Keratinocyte (primary cell): ENCODE data around the gene VIT. TPM values are rescaled to one million over a fixed set of nuclear protein-coding genes. Genes with fewer than 3 reads are reported as not detected.

ENCODE experiments used
- DNase-seq: peaks from one replicate; pipeline ENCODE4 v3.0.0-alpha.2; 2011; ENCODE audit warnings: low read depth, missing footprints, low spot score
- FAIRE-seq: peaks from 2 replicates; lab custom pipeline; 2011; peaks lifted over from hg19 to GRCh38; lab: Jason Lieb, UNC
- H2AFZ ChIP-seq: 2 replicates; pipeline ENCODE4 v1.6.0; 2012; ENCODE audit warnings: low read length, control low read depth, inconsistent platforms; ENCODE audit not compliant: control insufficient read depth
- H3K27ac ChIP-seq: 2 replicates; pipeline ENCODE4 v1.5.1; 2011; ENCODE audit warnings: low read length; ENCODE audit not compliant: control insufficient read depth, insufficient read depth
- H3K27me3 ChIP-seq: 3 replicates; pipeline ENCODE4 v1.6.0; 2011; ENCODE audit warnings: low read length; ENCODE audit not compliant: control insufficient read depth, insufficient read depth; ENCODE audit errors: extremely low read depth
- H3K36me3 ChIP-seq, 2 experiments: 2 replicates in 1 of 2; 3 replicates in 1 of 2; pipeline ENCODE4 v1.5.1; 2011; ENCODE audit warnings: low read length in 2 of 2, mild to moderate bottlenecking in 1 of 2; ENCODE audit not compliant: control insufficient read depth in 2 of 2, insufficient read depth in 2 of 2; ENCODE audit errors: extremely low read depth in 1 of 2
- H3K4me1 ChIP-seq: 3 replicates; pipeline ENCODE4 v1.5.1; 2011; ENCODE audit warnings: low read length; ENCODE audit not compliant: control insufficient read depth, insufficient read depth; ENCODE audit errors: extremely low read depth
- H3K4me2 ChIP-seq: 3 replicates; pipeline ENCODE4 v1.6.0; 2011; ENCODE audit warnings: low read depth, low read length; ENCODE audit not compliant: control insufficient read depth, insufficient read depth; ENCODE audit errors: extremely low read depth
- H3K4me3 ChIP-seq, 3 experiments: fragments of 200-600 bp in 1 of 3; sonication (generic) in 1 of 3; 2 replicates in 2 of 3; 3 replicates in 1 of 3; pipeline ENCODE4 v1.5.1; 2011 to 2016; ENCODE audit warnings: low read length in 3 of 3, mild to moderate bottlenecking in 3 of 3, control low read depth in 2 of 3, inconsistent platforms in 1 of 3, low read depth in 1 of 3, mixed read lengths in 1 of 3, mixed run types in 1 of 3, moderate library complexity in 1 of 3; ENCODE audit not compliant: control insufficient read depth in 2 of 3, insufficient read depth in 2 of 3; ENCODE audit errors: extremely low read depth in 1 of 3
- H3K79me2 ChIP-seq: 2 replicates; pipeline ENCODE4 v1.6.0; 2012; ENCODE audit warnings: low read length; ENCODE audit not compliant: control insufficient read depth, insufficient read depth
- H3K9ac ChIP-seq: 3 replicates; pipeline ENCODE4 v1.6.0; 2011; ENCODE audit warnings: low read length; ENCODE audit not compliant: control insufficient read depth, insufficient read depth; ENCODE audit errors: extremely low read depth
- H3K9me1 ChIP-seq: 3 replicates; pipeline ENCODE4 v1.6.0; 2011; ENCODE audit warnings: low read length; ENCODE audit not compliant: control insufficient read depth, insufficient read depth; ENCODE audit errors: extremely low read depth
- H3K9me3 ChIP-seq: 2 replicates; pipeline ENCODE4 v1.5.1; 2012; ENCODE audit warnings: low read depth, low read length; ENCODE audit not compliant: control insufficient read depth
- H4K20me1 ChIP-seq: 3 replicates; pipeline ENCODE4 v1.6.0; 2011; ENCODE audit warnings: low read length; ENCODE audit not compliant: control insufficient read depth, insufficient read depth; ENCODE audit errors: extremely low read depth
- CTCF ChIP-seq, 3 experiments: IDR thresholded peaks in 1 of 3; conservative IDR thresholded peaks in 1 of 3; optimal IDR thresholded peaks in 1 of 3; 2 replicates in 2 of 3; 3 replicates in 1 of 3; pipeline versions ENCODE3 to v1.5.1; 2011; ENCODE audit warnings: low read length in 3 of 3, mild to moderate bottlenecking in 3 of 3, moderate library complexity in 2 of 3, control low read depth in 1 of 3, inconsistent platforms in 1 of 3; ENCODE audit not compliant: insufficient read depth in 2 of 3; ENCODE audit errors: extremely low read depth in 1 of 3
- EZH2 ChIP-seq: IDR thresholded peaks from one replicate; pipeline ENCODE4 v1.6.1; 2012; ENCODE audit warnings: inconsistent platforms, mild to moderate bottlenecking, low read length, moderate library complexity
- dilution Hi-C: fragments of 300-500 bp; cut with MboI; formaldehyde crosslinking; loops from one replicate; pipeline ENCODE4 v1.7.0; 2020; ENCODE audit warnings: low sequenced_read_pairs; ENCODE audit not compliant: extremely low pct_ligation_motif_present
- polyA plus RNA-seq, 5 experiments: library from polyadenylated mRNA; depleted of rRNA in 3 of 5; stranded (reverse) in 3 of 5; stranded (forward) in 1 of 5; unstranded in 1 of 5; fragments of >200 nt; gene quantifications; 1 replicate in 1 of 5; 2 replicates in 3 of 5; 3 replicates in 1 of 5; pipeline versions ENCODE4 v1.2.1 to v1.2.3, GENCODE V29; 2011 to 2012; ENCODE audit warnings: missing spikeins in 2 of 5, low read depth in 1 of 5, low replicate concordance in 1 of 5

Gene VIT
- polyA plus RNA-seq, 1 donor (not counting 4 experiments of a cell fraction or from before 2014, with no cell fraction given): 0.79 TPM

- Histone ChIP-seq H2AFZ (no peak overlapping the region), H3K79me2 (no peaks in the 10 kb centered on the region), H3K4me1 (peaks cover 4% of the 10 kb centered on the region), H3K4me3 (no peak overlapping the region), H3K36me3 (no peaks in the 10 kb centered on the region), H3K9me1 (no peaks in the 10 kb centered on the region), H3K27ac (no peak overlapping the region), H4K20me1 (no peaks in the 10 kb centered on the region), H3K9ac (no peak overlapping the region), H3K27me3 (peaks cover 3% of the 10 kb centered on the region), H3K9me3 (no peaks in the 10 kb centered on the region), H3K4me2 (no peak overlapping the region)
- TF ChIP-seq EZH2: no peak
- TF ChIP-seq CTCF (optimal IDR thresholded peaks at IDR 0.05 in 1 of 3, IDR thresholded peaks at IDR 0.05 in 1 of 3, conservative IDR thresholded peaks at IDR 0.05 in 1 of 3; ENCODE audit: extremely low read depth in 1 of 3, insufficient read depth in 2 of 3, low read length in 3 of 3): no peak
- DNase-seq: no peak
- FAIRE-seq: no peak
- dilution Hi-C loops: no loop called here
Observed at GRCh38 chr2:36781907-36782720, 85.6 kb downstream of the VIT start.

- H2AFZ ChIP-seq: no peak overlapping the region
- no peak for FAIRE-seq
- TF ChIP-seq CTCF (optimal IDR thresholded peaks at IDR 0.05 in 1 of 3, IDR thresholded peaks at IDR 0.05 in 1 of 3, conservative IDR thresholded peaks at IDR 0.05 in 1 of 3; ENCODE audit: extremely low read depth in 1 of 3, insufficient read depth in 2 of 3, low read length in 3 of 3): no peak
- no peak for TF ChIP-seq EZH2
- no peak for DNase-seq
- no peaks in the 10 kb centered on the region for H3K36me3 ChIP-seq
- H3K27ac ChIP-seq: no peak overlapping the region
- no peaks in the 10 kb centered on the region for H3K79me2 ChIP-seq
- no peaks in the 10 kb centered on the region for H3K9me1 ChIP-seq
- peaks cover 3% of the 10 kb centered on the region for H3K27me3 ChIP-seq
- H3K4me1 ChIP-seq: peaks cover 4% of the 10 kb centered on the region
- H3K9me3 ChIP-seq: no peaks in the 10 kb centered on the region
- no peak overlapping the region for H3K4me3 ChIP-seq
- no peaks in the 10 kb centered on the region for H4K20me1 ChIP-seq
- dilution Hi-C loops: no loop called here
- no peak overlapping the region for H3K9ac ChIP-seq
- H3K4me2 ChIP-seq: no peak overlapping the region
Observed at GRCh38 chr2:36783246-36783645, 86.7 kb downstream of the VIT start.
